Activated effector memory CD4-positive, alpha-beta T cell treated with Interleukin-2 at 50 U/mL for 16 hours (primary cell): ENCODE data around the gene USF2.
A peak's percentile ranks its signal among the peaks of the same experiment; 100 is the strongest.
"Not testable (repeated sequence)": the region's sequence is repeated elsewhere in the genome, so short reads cannot be mapped to it uniquely, and the experiment has no call there.

Experiments
- DNase-seq: peaks from one replicate; pipeline ENCODE4 v3.0.0-alpha.2; 2020

Gene USF2

DNA sequence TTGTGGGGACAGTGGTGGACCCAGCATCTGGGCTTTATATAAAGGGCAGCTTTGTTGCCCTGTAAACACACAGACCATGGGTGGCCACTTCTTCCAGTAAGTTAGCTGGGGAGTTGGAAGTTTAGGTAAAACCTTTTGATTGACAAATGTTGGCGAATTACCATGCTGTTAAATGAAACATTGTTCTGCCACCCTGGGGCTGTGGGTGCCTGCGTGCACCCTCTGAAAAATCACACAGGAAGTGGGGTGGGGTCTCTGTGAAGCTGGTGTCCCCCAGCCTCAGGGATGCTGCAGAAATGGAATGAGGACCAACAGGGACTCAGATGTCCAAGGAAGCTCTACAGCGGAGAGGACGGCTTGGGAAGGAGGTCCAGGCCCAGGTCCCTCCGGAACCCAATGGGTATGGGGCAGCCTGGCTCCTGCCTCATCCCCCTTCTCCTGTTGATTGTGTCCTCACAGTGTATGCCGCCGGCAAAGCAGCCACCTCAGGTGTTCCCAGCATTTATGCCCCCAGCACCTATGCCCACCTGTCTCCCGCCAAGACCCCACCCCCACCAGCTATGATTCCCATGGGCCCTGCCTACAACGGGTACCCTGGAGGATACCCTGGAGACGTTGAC, 2.8 kb upstream of the USF2 start:
- DNase-seq: no peak

DNA sequence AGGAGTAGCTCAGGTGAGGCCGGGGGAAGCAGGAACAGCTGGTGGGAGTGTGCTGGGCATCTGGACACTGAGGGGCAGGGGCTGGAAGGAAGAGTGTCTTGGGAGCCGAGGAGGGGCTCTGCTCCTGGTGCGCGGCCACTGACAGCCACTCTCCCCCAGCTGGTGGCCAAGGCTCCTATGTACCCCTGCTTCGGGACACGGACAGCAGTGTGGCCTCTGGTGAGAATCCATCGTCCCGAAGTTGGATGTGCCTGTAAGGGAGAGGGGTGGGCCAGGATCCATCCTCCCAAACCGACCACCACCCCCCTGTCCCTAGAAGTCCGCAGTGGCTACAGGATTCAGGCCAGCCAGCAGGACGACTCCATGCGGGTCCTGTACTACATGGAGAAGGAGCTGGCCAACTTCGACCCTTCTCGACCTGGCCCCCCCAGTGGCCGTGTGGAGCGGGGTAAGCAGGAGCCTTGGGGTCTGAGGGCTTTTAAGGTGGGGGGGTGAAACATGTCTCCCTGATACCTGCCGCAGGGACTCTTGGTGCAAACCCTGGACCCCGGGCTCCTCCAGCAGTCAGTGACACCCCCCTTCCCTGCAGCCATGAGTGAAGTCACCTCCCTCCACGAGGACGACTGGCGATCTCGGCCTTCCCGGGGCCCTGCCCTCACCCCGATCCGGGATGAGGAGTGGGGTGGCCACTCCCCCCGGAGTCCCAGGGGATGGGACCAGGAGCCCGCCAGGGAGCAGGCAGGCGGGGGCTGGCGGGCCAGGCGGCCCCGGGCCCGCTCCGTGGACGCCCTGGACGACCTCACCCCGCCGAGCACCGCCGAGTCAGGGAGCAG, 2.0 kb upstream of the USF2 start:
- DNase-seq: no peak

DNA sequence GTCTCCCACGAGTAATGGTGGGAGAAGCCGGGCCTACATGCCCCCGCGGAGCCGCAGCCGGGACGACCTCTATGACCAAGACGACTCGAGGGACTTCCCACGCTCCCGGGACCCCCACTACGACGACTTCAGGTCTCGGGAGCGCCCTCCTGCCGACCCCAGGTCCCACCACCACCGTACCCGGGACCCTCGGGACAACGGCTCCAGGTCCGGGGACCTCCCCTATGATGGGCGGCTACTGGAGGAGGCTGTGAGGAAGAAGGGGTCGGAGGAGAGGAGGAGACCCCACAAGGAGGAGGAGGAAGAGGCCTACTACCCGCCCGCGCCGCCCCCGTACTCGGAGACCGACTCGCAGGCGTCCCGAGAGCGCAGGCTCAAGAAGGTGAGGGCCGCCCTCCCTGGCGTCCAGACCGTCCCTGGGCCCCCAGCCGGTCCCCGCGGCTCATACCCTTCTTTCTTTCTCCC, 1.4 kb upstream of the USF2 start:
- DNase-seq: no peak

DNA sequence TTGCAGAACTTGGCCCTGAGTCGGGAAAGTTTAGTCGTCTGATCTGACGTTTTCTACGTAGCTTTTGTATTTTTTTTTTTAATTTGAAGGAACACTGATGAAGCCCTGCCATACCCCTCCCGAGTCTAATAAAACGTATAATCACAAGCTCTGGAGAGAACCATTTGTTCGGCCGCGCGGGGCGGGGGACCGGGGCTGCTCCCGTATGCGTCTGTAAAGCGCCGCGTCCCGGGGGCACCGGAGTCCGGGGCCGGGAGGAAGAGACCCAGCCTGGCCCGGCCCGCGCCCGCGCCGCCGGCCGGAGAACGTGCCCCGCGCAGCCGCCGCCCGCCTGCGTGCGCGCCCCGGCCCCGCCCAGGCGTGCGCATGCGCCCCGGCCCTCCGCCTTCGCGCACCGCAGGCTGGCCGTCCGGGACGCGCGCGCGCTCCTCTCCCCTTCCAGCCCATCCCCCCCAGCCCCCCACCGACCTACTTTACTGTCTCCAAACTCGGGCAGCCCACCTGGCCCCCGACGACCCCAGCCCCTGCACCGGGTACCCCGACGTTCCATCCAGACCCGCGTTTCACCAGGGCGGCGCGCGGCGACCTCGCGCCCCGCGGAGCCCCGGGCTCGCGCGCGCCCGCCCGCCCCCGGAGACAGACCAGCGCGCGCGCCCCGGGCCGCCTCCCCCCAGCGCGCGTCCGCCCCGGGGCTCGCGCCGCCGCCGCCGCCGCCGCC, 785 bp upstream of the USF2 start:
- DNase-seq: peak; percentile 74

DNA sequence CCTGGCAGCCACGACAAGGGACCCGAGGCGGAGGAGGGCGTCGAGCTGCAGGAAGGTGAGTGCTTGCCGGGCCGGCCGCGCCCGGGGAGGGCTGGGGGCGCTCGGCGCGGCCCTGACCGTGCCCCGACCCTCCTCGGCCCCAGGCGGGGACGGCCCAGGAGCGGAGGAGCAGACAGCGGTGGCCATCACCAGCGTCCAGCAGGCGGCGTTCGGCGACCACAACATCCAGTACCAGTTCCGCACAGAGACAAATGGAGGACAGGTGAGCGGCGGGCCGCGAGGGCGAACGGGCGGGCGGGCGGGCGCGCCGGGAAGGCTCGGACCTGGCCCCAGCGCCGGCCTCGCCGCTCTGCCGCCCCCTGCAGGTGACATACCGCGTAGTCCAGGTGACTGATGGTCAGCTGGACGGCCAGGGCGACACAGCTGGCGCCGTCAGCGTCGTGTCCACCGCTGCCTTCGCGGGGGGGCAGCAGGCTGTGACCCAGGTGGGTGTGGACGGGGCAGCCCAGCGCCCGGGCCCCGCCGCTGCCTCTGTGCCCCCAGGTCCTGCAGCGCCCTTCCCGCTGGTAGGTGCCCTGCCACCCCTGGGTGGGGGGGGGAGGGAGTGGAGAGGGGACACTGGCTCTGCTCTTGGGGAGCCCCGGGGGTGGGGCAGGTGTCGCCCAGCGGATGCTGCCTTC, 816 bp downstream of the USF2 start:
- DNase-seq: peak; percentile 62

DNA sequence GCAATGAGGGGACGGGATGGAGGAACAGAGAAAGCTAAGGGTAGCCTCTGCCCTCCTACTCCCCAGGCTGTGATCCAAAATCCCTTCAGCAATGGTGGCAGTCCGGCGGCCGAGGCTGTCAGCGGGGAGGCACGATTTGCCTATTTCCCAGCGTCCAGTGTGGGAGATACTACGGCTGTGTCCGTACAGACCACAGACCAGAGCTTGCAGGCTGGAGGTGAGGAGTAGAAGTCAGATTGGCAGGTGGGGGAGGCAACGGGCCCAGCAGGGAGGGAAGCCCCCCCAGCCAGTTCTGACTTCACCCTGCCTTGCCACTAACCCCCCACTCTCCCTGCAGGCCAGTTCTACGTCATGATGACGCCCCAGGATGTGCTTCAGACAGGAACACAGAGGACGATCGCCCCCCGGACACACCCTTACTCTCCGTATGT, 1.6 kb downstream of the USF2 start:
- DNase-seq: no peak

DNA sequence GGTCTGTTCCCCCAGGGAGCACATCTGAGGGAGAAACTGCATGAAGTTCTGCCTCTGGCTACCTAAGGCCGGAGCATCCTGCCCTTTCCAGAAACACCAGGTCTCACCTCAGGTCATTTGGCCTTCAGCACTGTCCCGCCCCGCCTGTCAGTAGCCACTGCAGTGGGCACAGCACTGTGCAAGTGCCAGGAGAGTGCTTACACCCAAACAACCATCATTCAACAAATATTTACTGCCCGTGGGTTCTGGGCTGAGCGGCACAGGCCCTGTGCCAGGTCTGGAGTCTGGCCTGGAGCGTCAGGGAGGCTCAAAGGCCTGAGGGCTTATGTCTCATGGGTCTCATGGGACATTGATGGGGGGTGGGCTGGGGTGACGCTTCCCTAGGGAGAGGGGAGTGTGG, 2.8 kb downstream of the USF2 start:
- DNase-seq: no peak

DNA sequence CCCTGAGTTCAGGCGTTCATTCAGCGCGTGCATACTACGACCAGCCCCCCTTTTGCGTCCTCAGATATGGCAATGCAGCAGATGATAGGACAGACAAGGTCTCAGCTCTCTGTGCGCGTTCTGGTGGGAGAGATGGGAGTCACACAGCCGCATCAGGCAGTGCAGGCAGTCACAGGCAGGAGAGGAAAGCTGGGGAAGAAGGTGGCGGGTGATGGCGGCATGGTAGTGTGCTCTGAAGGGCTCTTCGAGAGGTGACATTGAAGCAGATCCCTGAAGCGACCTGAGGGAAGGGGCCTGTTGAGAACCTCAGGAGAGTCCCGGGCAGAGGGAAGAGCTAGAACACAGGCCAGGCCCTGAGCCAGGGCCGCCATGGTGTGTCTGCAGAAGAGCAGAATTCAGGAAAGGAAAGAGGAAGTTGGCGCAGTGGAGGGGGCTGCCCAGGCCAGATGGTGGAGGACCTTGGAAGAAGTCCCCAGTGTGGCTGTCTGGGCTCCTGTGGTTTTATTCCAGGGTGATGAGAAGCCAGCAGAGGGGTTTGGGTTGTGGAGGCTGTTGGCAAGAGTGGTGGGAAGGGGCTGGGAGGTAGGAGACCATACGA, 3.5 kb downstream of the USF2 start:
- DNase-seq: no peak

DNA sequence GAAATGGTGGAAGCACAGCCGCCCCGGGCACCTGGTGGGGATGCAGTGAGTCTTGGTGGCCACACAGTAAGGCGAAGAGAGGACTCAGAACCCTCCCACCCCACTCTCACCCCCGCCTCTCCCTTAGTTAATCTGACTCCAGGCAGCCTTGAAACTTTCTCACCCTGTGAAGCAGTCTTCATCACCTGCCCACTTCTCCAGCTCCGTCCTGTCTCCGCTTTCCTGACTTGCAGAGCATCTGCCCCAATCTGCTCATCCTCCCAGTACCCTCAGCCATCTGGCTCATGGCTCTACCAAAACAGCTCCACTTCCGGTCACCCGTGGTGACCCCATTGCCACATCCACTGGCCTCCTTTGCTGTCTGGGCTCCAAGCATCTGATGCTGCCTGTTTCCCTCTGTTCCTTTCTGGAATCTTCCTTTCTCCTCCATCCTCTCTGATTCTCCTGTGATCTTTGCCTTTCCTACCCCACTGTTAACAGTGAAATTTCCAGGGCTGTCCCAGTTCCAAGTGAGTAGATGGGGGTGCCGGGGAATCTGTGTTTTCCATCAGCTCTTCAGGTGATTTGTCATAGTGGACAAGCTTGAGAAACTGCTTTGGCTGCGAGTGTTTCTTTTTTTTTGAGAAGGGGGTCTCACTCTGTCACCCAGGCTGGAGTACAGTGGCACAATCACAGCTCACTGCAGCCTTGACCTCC, 4.3 kb downstream of the USF2 start:
- DNase-seq: no peak

DNA sequence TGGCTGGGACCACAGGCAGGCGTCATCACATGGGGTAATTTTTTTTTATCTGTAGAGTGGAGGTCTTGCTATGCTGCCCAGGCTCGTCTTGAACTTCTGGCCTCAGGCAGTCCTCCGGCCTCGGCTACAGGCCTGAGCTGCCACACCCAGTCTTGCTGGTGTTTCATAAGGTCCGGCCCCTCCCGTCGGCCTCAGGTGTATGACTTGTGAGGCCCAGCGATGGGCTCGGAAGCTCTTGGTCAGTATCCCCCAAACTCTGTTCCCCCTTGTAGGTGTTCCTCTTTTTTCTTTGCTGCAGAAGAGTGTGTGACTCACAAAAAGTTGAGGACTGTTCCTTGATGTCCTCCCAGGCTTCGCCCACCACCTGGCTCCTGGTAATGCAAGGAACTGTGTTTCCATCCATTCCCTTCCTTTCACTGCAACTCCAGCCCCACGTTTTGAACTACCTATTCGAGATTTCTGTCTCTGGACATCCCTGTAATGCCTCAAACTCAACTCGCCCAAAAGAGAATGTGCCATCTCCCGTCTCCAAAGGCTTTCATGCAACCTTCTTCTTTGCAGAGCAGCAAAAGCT, 5.0 kb downstream of the USF2 start:
- DNase-seq: no peak

DNA sequence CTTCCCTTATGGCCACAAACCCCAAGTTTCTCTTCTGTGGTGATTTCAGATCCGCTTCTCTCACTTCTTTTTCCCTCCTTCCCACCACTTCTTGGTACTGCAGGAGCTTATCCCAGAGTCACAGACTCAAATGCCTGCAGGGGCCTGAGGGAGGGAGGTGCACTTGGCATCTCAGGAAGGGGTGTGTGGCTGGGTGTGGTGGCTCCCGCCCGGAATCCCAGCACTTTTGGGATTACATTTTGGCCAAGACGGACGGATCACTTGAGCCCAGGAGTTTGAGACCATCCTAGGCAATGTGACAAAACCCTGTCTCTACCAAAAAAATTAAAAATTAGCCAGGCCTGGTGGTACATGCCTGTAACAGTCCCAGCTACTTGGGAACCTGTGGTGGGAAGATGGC, 5.6 kb downstream of the USF2 start:
- no peak for DNase-seq

DNA sequence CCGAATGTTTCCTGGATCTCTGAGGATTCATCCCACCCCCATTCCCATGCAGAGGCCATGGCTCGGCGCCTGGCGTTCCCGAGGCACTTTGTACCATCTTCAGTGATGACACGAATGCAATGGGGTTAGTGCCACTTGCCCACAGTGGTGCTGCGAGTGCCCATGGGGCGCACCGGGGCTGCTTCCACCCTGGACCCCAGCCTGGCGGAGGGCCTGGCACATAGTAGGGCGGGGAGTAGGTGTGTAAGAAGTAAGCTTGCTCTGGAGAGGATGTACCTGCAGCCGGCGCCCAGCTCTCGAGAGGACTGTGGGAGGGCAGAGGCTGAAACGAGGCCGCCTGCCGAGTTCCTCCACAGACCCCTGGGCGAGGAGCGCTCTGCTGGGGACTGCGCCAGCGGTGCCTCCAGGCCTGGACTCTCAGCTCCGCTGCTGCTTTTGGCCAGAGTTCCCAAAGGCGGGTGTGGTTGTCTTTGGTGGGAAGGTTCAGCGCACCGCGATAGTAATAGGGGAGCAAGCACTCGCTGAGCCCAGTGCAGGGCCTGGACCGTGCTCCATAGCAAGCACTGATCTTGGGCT, 8.0 kb downstream of the USF2 start:
- DNase-seq: no peak

DNA sequence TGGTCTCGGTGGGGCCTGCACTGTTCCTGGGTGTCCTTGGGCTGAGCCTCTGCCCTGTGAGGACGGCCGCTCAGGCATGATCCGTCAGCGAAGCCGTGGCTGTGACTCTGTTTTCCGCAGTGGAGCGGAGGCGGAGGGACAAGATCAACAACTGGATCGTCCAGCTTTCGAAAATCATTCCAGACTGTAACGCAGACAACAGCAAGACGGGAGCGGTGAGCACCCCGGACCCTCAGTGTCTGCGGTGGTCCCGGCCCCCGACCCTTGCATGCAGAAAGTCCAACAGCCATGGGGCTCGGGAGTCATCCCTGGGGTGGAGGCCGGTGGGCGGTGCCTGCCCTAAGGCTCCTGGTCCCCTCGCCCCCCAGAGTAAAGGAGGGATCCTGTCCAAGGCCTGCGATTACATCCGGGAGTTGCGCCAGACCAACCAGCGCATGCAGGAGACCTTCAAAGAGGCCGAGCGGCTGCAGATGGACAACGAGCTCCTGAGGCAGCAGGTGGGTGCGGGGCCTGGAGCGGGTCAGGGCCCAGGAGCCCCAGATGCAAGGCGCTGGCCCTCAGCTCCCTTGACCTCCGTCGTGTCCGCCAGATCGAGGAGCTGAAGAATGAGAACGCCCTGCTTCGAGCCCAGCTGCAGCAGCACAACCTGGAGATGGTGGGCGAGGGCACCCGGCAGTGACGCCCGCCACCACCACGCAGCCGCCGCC, 10.0 kb downstream of the USF2 start:
- DNase-seq: no peak

DNA sequence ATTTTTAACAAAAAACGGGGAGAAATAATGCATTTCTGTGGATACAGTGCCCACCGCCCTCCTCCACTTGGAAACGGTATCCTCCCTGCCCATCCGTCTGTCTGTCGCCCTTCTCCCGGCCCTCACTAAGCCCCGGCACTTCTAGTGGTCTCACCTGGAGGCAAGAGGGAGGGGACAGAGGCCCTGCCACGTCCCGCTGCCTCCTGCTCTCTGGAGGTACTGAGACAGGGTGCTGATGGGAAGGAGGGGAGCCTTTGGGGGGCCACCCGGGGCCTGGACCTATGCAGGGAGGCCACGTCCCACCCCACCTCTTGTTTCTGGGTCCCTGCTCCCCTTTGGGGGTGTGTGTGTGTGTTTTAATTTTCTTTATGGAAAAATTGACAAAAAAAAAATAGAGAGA, 10.6 kb downstream of the USF2 start:
- DNase-seq: no peak

DNA sequence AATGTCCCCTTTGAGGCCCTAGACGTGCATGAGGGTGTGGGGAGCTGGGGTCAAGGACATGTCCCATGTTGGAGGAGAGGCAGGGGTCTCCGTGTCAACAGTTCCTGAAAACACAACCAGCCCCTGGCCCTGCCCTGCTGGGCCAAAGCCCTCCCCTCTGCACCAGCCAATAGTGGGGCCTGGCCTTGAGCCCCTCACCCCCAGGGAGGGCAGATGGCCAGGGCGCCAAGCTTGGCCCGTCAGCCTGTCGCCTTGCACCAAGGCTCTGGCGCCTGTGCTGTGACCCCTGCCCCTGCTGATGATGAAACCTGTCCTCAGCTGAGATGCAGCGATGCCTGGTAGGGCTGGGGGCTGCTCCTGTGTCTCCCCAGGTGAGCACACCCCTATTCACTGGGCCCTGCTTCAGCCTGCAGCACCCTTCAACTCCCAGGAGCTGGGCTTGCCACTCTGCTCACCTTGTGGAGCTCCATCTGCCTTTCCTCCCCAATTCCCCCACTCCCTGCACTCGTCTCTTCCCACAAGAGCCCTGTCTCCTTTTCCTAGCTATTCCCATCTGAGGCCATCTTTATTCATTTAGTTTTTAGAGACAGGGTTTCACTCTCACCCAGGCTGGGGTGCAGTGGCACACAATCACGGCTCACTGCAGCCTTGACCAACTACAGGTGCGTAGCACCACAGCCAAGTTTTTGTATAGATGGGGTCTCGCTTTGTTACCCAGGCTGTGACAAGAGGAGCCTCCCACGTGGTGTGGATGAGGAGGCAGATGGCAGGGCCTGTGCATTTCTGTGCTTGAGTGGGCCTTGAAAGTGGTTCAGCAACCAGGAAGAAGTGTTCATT, 11.4 kb downstream of the USF2 start:
- DNase-seq: no peak

DNA sequence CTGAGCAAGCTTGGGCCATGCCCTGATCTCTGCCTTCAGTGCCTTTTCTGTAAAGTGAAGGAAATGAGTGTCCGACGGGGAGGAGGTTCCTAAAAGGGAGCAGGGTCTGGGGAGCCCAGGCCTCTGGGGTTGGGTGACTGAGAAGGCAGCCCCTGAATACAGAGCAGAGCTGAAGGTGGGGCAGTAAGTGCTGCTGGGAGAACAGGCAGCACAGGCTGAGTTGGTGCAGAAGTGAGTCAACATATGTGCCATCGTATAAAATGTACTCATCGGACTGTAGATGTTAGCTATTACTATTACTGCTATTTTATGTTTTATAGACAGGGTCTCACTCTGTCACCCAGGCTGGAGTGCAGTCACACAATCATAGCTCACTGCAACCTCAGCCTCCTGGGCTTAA, 12.5 kb downstream of the USF2 start:
- DNase-seq: no peak

DNA sequence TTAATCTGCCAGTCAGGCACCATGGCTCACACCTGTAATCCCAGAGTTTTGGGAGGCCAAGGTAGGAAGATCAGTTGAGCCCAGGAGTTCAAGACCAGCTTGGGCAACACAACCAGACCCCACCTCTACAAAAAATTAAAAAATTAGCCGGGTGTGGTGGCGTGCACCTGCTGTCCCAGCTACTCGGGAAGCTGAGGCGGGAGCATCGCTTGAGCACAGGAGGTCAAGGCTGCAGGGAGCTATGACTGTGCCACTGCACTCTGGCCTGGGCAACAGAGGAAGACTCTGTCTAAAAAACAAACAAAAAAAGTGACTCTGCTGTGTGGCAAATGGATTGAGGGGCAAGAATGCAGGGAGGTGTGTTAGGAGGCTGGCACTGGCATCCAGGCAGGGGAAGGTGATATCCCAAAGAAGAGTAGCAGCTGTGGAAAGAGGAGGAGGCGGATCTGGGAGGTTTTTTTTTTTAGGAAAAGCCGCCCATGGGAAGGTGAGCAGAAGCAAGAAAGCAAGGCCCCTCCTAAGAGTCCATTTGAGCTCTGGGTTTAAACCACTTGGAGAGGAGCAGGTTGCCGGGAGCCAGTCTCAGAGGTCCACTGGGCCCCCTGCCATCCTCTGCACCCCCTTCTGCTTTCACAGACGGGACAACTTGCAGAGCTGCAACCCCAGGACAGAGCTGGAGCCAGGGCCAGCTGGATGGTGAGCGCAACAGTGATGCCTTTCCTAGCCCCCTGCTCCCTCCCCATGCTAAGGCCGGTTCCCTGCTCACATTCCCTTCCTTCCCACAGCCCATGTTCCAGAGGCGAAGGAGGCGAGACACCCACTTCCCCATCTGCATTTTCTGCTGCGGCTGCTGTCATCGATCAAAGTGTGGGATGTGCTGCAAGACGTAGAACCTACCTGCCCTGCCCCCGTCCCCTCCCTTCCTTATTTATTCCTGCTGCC, 15.7 kb downstream of the USF2 start:
- DNase-seq: no peak

DNA sequence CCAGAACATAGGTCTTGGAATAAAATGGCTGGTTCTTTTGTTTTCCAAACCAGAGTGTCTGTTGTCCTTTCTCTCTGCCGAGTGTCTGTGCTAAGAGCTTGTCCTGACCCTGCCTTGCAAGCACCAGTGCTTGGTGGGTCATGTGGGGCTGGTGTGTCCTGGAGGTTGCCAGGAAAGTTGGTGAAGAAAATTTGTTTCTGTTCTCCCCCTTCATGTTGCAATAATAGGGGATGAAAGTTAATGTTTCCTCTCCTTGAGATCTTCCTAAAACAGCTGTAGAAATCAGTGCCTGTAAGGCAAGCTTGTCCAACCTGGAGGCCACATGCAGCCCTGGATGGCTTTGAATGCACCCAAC, 16.3 kb downstream of the USF2 start:
- no peak for DNase-seq

DNA sequence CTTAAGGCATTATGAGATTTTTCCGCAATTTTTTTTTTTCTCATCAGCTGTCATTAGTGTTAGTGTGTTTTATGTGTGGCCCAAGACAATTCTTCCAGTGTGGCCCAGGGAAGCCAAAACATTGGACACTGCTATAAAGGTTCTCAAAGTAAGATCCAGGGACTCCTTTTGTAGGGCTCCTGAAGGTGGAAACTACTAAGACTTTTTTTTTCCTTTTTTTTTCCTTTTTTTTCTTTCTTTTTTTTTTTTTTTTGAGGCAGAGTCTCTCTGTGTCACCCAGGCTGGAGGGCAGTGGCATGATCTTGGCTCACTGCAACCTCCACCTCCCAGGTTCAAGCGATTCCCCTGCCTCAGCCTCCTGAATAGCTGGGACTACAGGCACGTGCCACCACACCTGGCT, 16.7 kb downstream of the USF2 start:
- DNase-seq: not testable (repeated sequence)
